H9 (cell line): Measurements from ENCODE around the gene LASP1NB.

Experiments used
- DNase-seq: peaks from one replicate; pipeline ENCODE4 v3.0.0-alpha.2; 2017
- H2AFZ ChIP-seq: one replicate; pipeline ENCODE4 v1.6.1; 2013; ENCODE audit warnings: mild to moderate bottlenecking, low read length, control low read depth, moderate library complexity
- H2AK5ac ChIP-seq: 2 replicates; pipeline ENCODE4 v1.6.1; 2013; ENCODE audit warnings: low read length, control low read depth, mixed read lengths; ENCODE audit not compliant: insufficient read length
- H2BK120ac ChIP-seq: one replicate; pipeline ENCODE4 v1.6.1; 2013; ENCODE audit warnings: low read depth, mild to moderate bottlenecking, low read length, control low read depth, inconsistent platforms; ENCODE audit not compliant: poor library complexity, severe bottlenecking
- H2BK12ac ChIP-seq: 2 replicates; pipeline ENCODE4 v1.6.1; 2013; ENCODE audit warnings: low read length, control low read depth, mixed read lengths, low read depth; ENCODE audit not compliant: insufficient read length
- H2BK15ac ChIP-seq: 2 replicates; pipeline ENCODE4 v1.6.1; 2013; ENCODE audit warnings: low read depth, low read length, control low read depth
- H2BK20ac ChIP-seq: one replicate; pipeline ENCODE4 v1.6.1; 2013; ENCODE audit warnings: low read depth, mild to moderate bottlenecking, low read length, control low read depth, inconsistent platforms; ENCODE audit not compliant: poor library complexity, severe bottlenecking
- H2BK5ac ChIP-seq: 2 replicates; pipeline ENCODE4 v1.6.1; 2013; ENCODE audit warnings: low read length, control low read depth, mixed read lengths; ENCODE audit not compliant: insufficient read length
- H3K14ac ChIP-seq: 2 replicates; pipeline ENCODE4 v1.6.1; 2013; ENCODE audit warnings: low read length, control low read depth; ENCODE audit not compliant: insufficient read depth
- H3K18ac ChIP-seq: 2 replicates; pipeline ENCODE4 v1.6.1; 2013; ENCODE audit warnings: low read depth, mild to moderate bottlenecking, mixed read lengths, low read length, control low read depth; ENCODE audit not compliant: insufficient read length
- H3K23ac ChIP-seq: 2 replicates; pipeline ENCODE4 v1.6.1; 2013; ENCODE audit warnings: low read length, control low read depth, mixed read lengths, low read depth; ENCODE audit not compliant: insufficient read length
- H3K23me2 ChIP-seq: 2 replicates; pipeline ENCODE4 v1.6.1; 2013; ENCODE audit warnings: low read depth, mild to moderate bottlenecking, mixed read lengths, low read length, control low read depth; ENCODE audit not compliant: insufficient read length, poor library complexity, severe bottlenecking
- H3K27ac ChIP-seq: 2 replicates; pipeline ENCODE4 v1.5.1; 2013; ENCODE audit warnings: low read length, control low read depth, mixed read lengths, low read depth; ENCODE audit not compliant: insufficient read length
- H3K27me3 ChIP-seq: 2 replicates; pipeline ENCODE4 v1.6.1; 2013; ENCODE audit warnings: low read length, control low read depth, inconsistent platforms; ENCODE audit not compliant: insufficient read depth
- H3K4ac ChIP-seq: 2 replicates; pipeline ENCODE4 v1.6.1; 2013; ENCODE audit warnings: low read depth, mild to moderate bottlenecking, control low read depth, inconsistent platforms, low read length, moderate library complexity
- H3K4me1 ChIP-seq: 2 replicates; pipeline ENCODE4 v1.6.1; 2013; ENCODE audit warnings: low read length, control low read depth, inconsistent platforms; ENCODE audit not compliant: insufficient read depth
- H3K4me2 ChIP-seq: 2 replicates; pipeline ENCODE4 v1.6.1; 2013; ENCODE audit warnings: low read length, control low read depth, mixed read lengths; ENCODE audit not compliant: insufficient read length, insufficient read depth
- H3K56ac ChIP-seq: 2 replicates; pipeline ENCODE4 v1.6.1; 2013; ENCODE audit warnings: low read depth, mild to moderate bottlenecking, mixed read lengths, low read length, control low read depth; ENCODE audit not compliant: insufficient read length
- H3K79me1 ChIP-seq: 2 replicates; pipeline ENCODE4 v1.6.1; 2013; ENCODE audit warnings: low read depth, mild to moderate bottlenecking, moderate library complexity, low read length, control low read depth, inconsistent platforms; ENCODE audit not compliant: insufficient read depth, poor library complexity, severe bottlenecking
- H3K79me2 ChIP-seq: 2 replicates; pipeline ENCODE4 v1.6.1; 2013; ENCODE audit warnings: low read length, control low read depth, inconsistent platforms; ENCODE audit not compliant: insufficient read depth
- H3K9ac ChIP-seq: 2 replicates; pipeline ENCODE4 v1.6.1; 2013; ENCODE audit warnings: low read length, control low read depth, mixed read lengths; ENCODE audit not compliant: insufficient read length; ENCODE audit errors: extremely low read depth
- H3K9me3 ChIP-seq: one replicate; pipeline ENCODE4 v1.6.1; 2013; ENCODE audit warnings: low read depth, low read length, inconsistent platforms; ENCODE audit not compliant: control insufficient read depth
- H3T11ph ChIP-seq: one replicate; pipeline ENCODE4 v1.6.1; 2013; ENCODE audit warnings: mild to moderate bottlenecking, low read length, control low read depth, inconsistent platforms
- H4K20me1 ChIP-seq: one replicate; pipeline ENCODE4 v1.6.1; 2013; ENCODE audit not compliant: control insufficient read depth, insufficient read length, insufficient read depth
- H4K5ac ChIP-seq: 2 replicates; pipeline ENCODE4 v1.6.1; 2013; ENCODE audit warnings: low read depth, mild to moderate bottlenecking, mixed read lengths, low read length, control low read depth; ENCODE audit not compliant: insufficient read length
- H4K8ac ChIP-seq: replicated peaks from 2 replicates; pipeline ENCODE4 v1.6.1; 2013; ENCODE audit warnings: low read length, control low read depth, mixed read lengths, low read depth; ENCODE audit not compliant: insufficient read length
- H4K91ac ChIP-seq: 2 replicates; pipeline ENCODE4 v1.6.1; 2013; ENCODE audit warnings: low read depth, mild to moderate bottlenecking, moderate library complexity, mixed read lengths, low read length, control low read depth; ENCODE audit not compliant: insufficient read length
- H3K27ac Mint-ChIP-seq, 3 experiments: 2 replicates in 2 of 3; 3 replicates in 1 of 3; pipeline ENCODE4 v1.8.0; 2020 to 2021; ENCODE audit warnings: mixed read lengths in 3 of 3, mild to moderate bottlenecking in 1 of 3, moderate library complexity in 1 of 3
- H3K27me3 Mint-ChIP-seq: 2 replicates; pipeline ENCODE4 v1.8.0; 2021; ENCODE audit warnings: low read depth, mild to moderate bottlenecking, moderate library complexity, mixed read lengths
- H3K36me3 Mint-ChIP-seq, 3 experiments: 2 replicates in 2 of 3; 3 replicates in 1 of 3; pipeline ENCODE4 v1.8.0; 2020 to 2021; ENCODE audit warnings: low read depth in 3 of 3, mixed read lengths in 3 of 3; ENCODE audit not compliant: insufficient read depth in 1 of 3
- H3K4me1 Mint-ChIP-seq, 2 experiments: 2 replicates each; pipeline ENCODE4 v1.8.0; 2020; ENCODE audit warnings: mixed read lengths in 2 of 2
- H3K4me3 Mint-ChIP-seq, 2 experiments: 2 replicates in 1 of 2; 3 replicates in 1 of 2; pipeline ENCODE4 v1.8.0; 2020 to 2021; ENCODE audit warnings: mild to moderate bottlenecking in 2 of 2, mixed read lengths in 2 of 2, moderate library complexity in 1 of 2
- H3K9me3 Mint-ChIP-seq, 2 experiments: 2 replicates in 1 of 2; 3 replicates in 1 of 2; pipeline ENCODE4 v1.8.0; 2020; ENCODE audit warnings: mild to moderate bottlenecking in 2 of 2, mixed read lengths in 2 of 2, moderate library complexity in 1 of 2
- CTCF ChIP-seq: fragments of 200-600 bp; sonication (generic); conservative IDR thresholded peaks from 3 replicates; pipeline ENCODE4 v1.8.0; 2021; ENCODE audit warnings: antibody characterized with exemption, mild to moderate bottlenecking
- WGBS: extraction: QIAGEN DNeasy Blood & Tissue Kit; methylation state at CpG from one replicate; pipeline ENCODE4 v1.1.7; 2013; ENCODE audit warnings: missing lambda C conversion rate, low lambda C conversion rate, mixed read lengths; ENCODE audit not compliant: insufficient read length; ENCODE audit errors: extremely low coverage; 5-methylcytosine and 5-hydroxymethylcytosine counted together

LASP1NB gene

GRCh38 chr17:38897671-38898290 is 27.6 kb upstream of the LASP1NB start:
- H3K4me1 Mint-ChIP-seq, result peaks cover 19 to 27% of the 10 kb centered on the region in 2 experiments

More at GRCh38 chr17:38897671-38898290, 27.6 kb upstream of the LASP1NB start:
- peak overlapping the region; percentile 81 to 93 (median 92); a peak in 6 of 7 replicates for H3K27ac Mint-ChIP-seq
- H3K9me3 Mint-ChIP-seq, result no peaks in the 10 kb centered on the region
- no peak overlapping the region for H2BK120ac ChIP-seq
- no peaks in the 10 kb centered on the region for H4K20me1 ChIP-seq
- H3K4me3 Mint-ChIP-seq, result no peak overlapping the region
- H3K23ac ChIP-seq, result no peak overlapping the region
- no peak overlapping the region for H3K56ac ChIP-seq
- H3K27me3 ChIP-seq, result no peaks in the 10 kb centered on the region
- no peak overlapping the region for H3T11ph ChIP-seq
- H2BK15ac ChIP-seq, result no peak overlapping the region
- no peaks in the 10 kb centered on the region for H3K4me1 ChIP-seq
- H3K9ac ChIP-seq, result no peak overlapping the region
- WGBS, result no CpG with 5 or more reads among the region's 12 CpGs
- H4K5ac ChIP-seq, result no peak overlapping the region
- H3K79me1 ChIP-seq, result no peaks in the 10 kb centered on the region
- H3K23me2 ChIP-seq, result no peaks in the 10 kb centered on the region
- no peak overlapping the region for H2AFZ ChIP-seq
- no peak overlapping the region for H3K4me2 ChIP-seq
- H4K8ac ChIP-seq, result no peak overlapping the region
- H4K91ac ChIP-seq, result no peak overlapping the region
- no peaks in the 10 kb centered on the region for H3K27me3 Mint-ChIP-seq
- H3K27ac ChIP-seq, result no peak overlapping the region
- DNase-seq, result no peak
- no peak overlapping the region for H2BK20ac ChIP-seq
- H3K14ac ChIP-seq, result no peak overlapping the region
- no peak overlapping the region for H3K4ac ChIP-seq
- H2AK5ac ChIP-seq, result no peak overlapping the region
- H3K36me3 Mint-ChIP-seq, result peaks cover 5 to 35% (median 25%) of the 10 kb centered on the region in 3 experiments; a peak in 5 of 7 replicates
- H2BK5ac ChIP-seq, result no peak overlapping the region
- H3K18ac ChIP-seq, result no peak overlapping the region
- no peaks in the 10 kb centered on the region for H3K79me2 ChIP-seq
- no peak overlapping the region for H2BK12ac ChIP-seq
- no peaks in the 10 kb centered on the region for H3K9me3 ChIP-seq
- TF ChIP-seq CTCF, result no peak
